Spleen (tissue), 11 donors: ENCODE data around the gene MTX1. TPM values are rescaled to one million over a fixed set of nuclear protein-coding genes. Genes with fewer than 3 reads are reported as not detected.

Source experiments
- DNase-seq: peaks from one replicate; pipeline ENCODE4 v3.0.0-alpha.2; 2020
- H3K27ac ChIP-seq, 8 donors: fragments of 200-600 bp; sonication (generic) in 7 of 8; 1 replicate in 4 of 8; 2 replicates in 4 of 8; pipeline versions ENCODE4 v1.5.0 to v1.8.0; 2016 to 2021; ENCODE audit warnings: inconsistent platforms in 4 of 8, mild to moderate bottlenecking in 4 of 8, moderate library complexity in 1 of 8
- H3K27me3 ChIP-seq, 7 donors: fragments of 200-600 bp; sonication (generic) in 6 of 7; replicated peaks in 1 of 7; 1 replicate in 4 of 7; 2 replicates in 3 of 7; pipeline versions ENCODE4 v1.5.0 to v1.8.0; 2016 to 2021; ENCODE audit warnings: inconsistent platforms in 3 of 7, mild to moderate bottlenecking in 1 of 7
- H3K36me3 ChIP-seq, 6 donors: fragments of 200-600 bp; sonication (generic) in 5 of 6; 1 replicate in 4 of 6; 2 replicates in 2 of 6; pipeline versions ENCODE4 v1.5.0 to v1.8.0; 2016 to 2021; ENCODE audit warnings: inconsistent platforms in 2 of 6
- H3K4me1 ChIP-seq, 6 donors: fragments of 200-600 bp; sonication (generic) in 5 of 6; 1 replicate in 3 of 6; 2 replicates in 3 of 6; pipeline versions ENCODE4 v1.5.0 to v1.8.0; 2016 to 2021; ENCODE audit warnings: inconsistent platforms in 3 of 6
- H3K4me3 ChIP-seq, 8 donors: fragments of 200-600 bp; sonication (generic) in 7 of 8; 1 replicate in 4 of 8; 2 replicates in 4 of 8; pipeline versions ENCODE4 v1.5.0 to v1.8.0; 2016 to 2021; ENCODE audit warnings: inconsistent platforms in 4 of 8, mild to moderate bottlenecking in 4 of 8, moderate library complexity in 2 of 8
- H3K9me3 ChIP-seq, 8 donors: fragments of 200-600 bp; sonication (generic) in 7 of 8; 1 replicate in 4 of 8; 2 replicates in 4 of 8; pipeline versions ENCODE4 v1.5.0 to v1.8.0; 2016 to 2021; ENCODE audit warnings: inconsistent platforms in 4 of 8
- POLR2A ChIP-seq, 3 donors: fragments of 450-650 bp; IDR thresholded peaks; one replicate each; pipeline ENCODE4 v1.5.1; 2017; ENCODE audit warnings: antibody characterized with exemption in 3 of 3, mild to moderate bottlenecking in 1 of 3
- POLR2AphosphoS5 ChIP-seq, 3 donors: sonication (generic); formaldehyde crosslinking; IDR thresholded peaks; one replicate each; pipeline ENCODE4 v1.5.1; 2017; ENCODE audit warnings: antibody characterized with exemption in 3 of 3
- WGBS, 5 donors: extraction: QIAGEN DNeasy Blood & Tissue Kit in 3 of 5; methylation state at CpG; one replicate each; pipeline versions ENCODE4 v1.1.5 to v1.1.7; 2013 to 2018; 5-methylcytosine and 5-hydroxymethylcytosine counted together
- intact Hi-C: fragments of 100-400 bp; cut with DNase I; formaldehyde crosslinking; loops from one replicate; pipeline ENCODE4 v1.15.0; 2023; ENCODE audit warnings: low total_unique reads
- polyA plus RNA-seq, 3 donors: library from polyadenylated mRNA; stranded (reverse); fragments of 200-250 nt; gene quantifications; one replicate each; pipeline ENCODE4 v1.2.1, GENCODE V29; 2013
- total RNA-seq, 7 donors: library from RNA; depleted of rRNA in 3 of 7; stranded (reverse); fragments of >200 nt in 3 of 7; fragmentation: NEBNext Ultra II Directional in 4 of 7; extraction: Animal tissue kit (Norgen Biotek cat#: 25700) in 4 of 7; gene quantifications; one replicate each; pipeline versions ENCODE4 v1.1.0 to v1.2.1, GENCODE V29; 2016 to 2021
- TF ChIP-seq, protein P1 (sequence below), 11 experiments: fragments of 200-600 bp in 7 of 11; fragments of 450-650 bp in 4 of 11; sonication (generic) in 4 of 11; IDR thresholded peaks in 8 of 11; conservative IDR thresholded peaks in 3 of 11; 1 replicate in 7 of 11; 2 replicates in 4 of 11; pipeline versions ENCODE4 v1.4.0 to v1.8.0; 2016 to 2021; ENCODE audit warnings: antibody characterized with exemption in 11 of 11, inconsistent platforms in 4 of 11, mild to moderate bottlenecking in 1 of 11
- donor health status: healthy with polysubstance abuse.
- donor health status: DM: no; HTN: no; CAD: no; lungs with moderate emphysema.
- donor health status: DM: no; HTN: no; CAD: no.
- donor health status: Bipolar disorder and iron deficiency.
- donor health status: healthy.
- donor health status: DM: no; HTN: no; CAD: no.
- donor health status: DM: yes; HTN: yes; CAD: no.

The MTX1 gene
- total and polyA plus RNA-seq, 10 donors, result 28.2 to 48.4 (median 38.5) TPM

- Histone ChIP-seq H3K36me3 (peaks cover 0 to 10% (median 0%) of the 10 kb centered on the region in 6 donors), H3K4me1 (peaks cover 4 to 9% (median 8%) of the 10 kb centered on the region in 6 donors), H3K27ac (no peak overlapping the region), H3K9me3 (no peaks in the 10 kb centered on the region), H3K27me3 (no peaks in the 10 kb centered on the region), H3K4me3 (no peak overlapping the region)
- intact Hi-C loops, result no loop called here
- 89 to 95% (median 91%) methylated on average over 6 to 7 of the region's 7 CpGs for WGBS, 5 donors
- TF ChIP-seq, protein P1, sequence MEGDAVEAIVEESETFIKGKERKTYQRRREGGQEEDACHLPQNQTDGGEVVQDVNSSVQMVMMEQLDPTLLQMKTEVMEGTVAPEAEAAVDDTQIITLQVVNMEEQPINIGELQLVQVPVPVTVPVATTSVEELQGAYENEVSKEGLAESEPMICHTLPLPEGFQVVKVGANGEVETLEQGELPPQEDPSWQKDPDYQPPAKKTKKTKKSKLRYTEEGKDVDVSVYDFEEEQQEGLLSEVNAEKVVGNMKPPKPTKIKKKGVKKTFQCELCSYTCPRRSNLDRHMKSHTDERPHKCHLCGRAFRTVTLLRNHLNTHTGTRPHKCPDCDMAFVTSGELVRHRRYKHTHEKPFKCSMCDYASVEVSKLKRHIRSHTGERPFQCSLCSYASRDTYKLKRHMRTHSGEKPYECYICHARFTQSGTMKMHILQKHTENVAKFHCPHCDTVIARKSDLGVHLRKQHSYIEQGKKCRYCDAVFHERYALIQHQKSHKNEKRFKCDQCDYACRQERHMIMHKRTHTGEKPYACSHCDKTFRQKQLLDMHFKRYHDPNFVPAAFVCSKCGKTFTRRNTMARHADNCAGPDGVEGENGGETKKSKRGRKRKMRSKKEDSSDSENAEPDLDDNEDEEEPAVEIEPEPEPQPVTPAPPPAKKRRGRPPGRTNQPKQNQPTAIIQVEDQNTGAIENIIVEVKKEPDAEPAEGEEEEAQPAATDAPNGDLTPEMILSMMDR (IDR thresholded peaks at IDR 0.05 in 8 of 11, conservative IDR thresholded peaks at IDR 0.05 in 3 of 11), result no peak
- TF ChIP-seq POLR2A (IDR thresholded peaks at IDR 0.05) (no peak), POLR2AphosphoS5 (IDR thresholded peaks at IDR 0.05) (no peak)
- peak; percentile 58 for DNase-seq
These were observed 6.3 kb upstream of the MTX1 start for GRCh38 chr1:155202198-155202597.

DNA sequence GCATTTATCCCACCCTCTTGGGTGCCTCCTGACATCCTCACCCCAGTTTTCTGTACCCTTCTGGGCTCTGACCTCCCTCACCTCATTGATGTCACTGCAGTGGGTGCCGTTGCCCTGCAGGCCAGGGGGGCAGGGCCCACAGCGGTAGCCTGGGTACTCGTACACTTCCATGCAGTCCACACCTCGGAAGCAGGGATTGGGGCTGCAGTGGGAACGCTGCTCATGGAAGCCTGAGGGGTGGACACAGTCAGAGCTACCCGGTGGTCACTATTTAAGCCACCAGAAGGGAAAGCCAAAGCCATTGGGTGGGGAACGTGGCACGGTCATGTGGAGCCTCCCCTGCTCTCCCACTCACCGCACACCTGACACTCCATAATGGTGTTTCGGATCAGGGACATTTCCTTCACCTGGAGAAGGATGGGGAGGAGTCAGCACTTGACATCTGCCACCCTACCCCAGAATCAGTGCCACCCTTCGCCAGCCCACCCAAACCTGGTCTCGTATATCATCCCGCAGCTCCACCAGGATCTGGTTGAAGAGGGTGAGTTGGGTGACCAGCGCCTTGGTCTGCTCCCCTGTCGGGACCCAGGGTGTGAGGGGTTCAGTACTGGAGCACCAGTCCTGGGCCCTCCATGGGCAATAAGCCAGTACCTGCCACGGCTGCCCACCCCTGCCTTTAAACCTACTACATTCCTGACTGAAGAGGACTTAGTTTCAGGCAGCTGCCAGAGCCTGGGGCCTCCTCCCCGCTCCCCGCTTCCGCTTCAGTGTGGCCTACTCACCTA is 5.6 kb upstream of the MTX1 start:
- TF ChIP-seq POLR2AphosphoS5 (IDR thresholded peaks at IDR 0.05), result no peak
- TF ChIP-seq POLR2A (IDR thresholded peaks at IDR 0.05), result no peak
- TF ChIP-seq, protein P1 (IDR thresholded peaks at IDR 0.05 in 8 of 11, conservative IDR thresholded peaks at IDR 0.05 in 3 of 11), result no peak
- no peaks in the 10 kb centered on the region for H3K9me3 ChIP-seq
- H3K27ac ChIP-seq, result no peak overlapping the region
- peaks cover 0 to 10% (median 0%) of the 10 kb centered on the region in 6 donors for H3K36me3 ChIP-seq
- intact Hi-C loops, result no loop called here
- H3K27me3 ChIP-seq, result no peaks in the 10 kb centered on the region
- 83 to 95% (median 91%) methylated on average over 19 of the region's 19 CpGs for WGBS, 5 donors
- peaks cover 10 to 16% (median 15%) of the 10 kb centered on the region in 6 donors for H3K4me1 ChIP-seq
- H3K4me3 ChIP-seq, result no peak overlapping the region
- peak; percentile 52 for DNase-seq

DNA sequence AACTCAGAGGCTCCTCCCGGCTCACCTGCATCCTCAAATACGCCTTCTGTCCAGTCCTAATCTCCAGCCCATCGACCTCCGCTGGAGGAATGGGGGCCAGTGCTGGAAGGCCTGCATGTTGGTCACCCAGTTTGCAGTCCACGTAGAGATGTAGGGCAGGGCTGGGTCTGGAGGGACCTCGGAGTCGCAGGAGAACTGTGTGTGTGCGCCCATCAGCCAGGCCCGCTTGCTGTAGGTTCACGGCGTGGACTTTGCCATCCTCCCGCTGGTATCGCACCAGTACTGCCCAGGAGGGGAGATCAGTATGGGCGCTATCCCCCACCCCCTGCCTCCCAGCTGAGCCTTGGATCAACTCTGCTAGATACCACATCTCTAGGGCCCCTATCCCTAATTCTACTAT is 3.5 kb upstream of the MTX1 start:
- DNase-seq, result peak; percentile 70
- Histone ChIP-seq H3K9me3 (no peaks in the 10 kb centered on the region), H3K36me3 (peaks cover 0 to 3% (median 0%) of the 10 kb centered on the region in 6 donors), H3K4me3 (no peak overlapping the region), H3K27ac (no peak overlapping the region), H3K4me1 (peaks cover 20 to 33% (median 30%) of the 10 kb centered on the region in 6 donors), H3K27me3 (no peaks in the 10 kb centered on the region)
- 92 to 98% (median 95%) methylated on average over 11 to 14 of the region's 14 CpGs for WGBS, 5 donors
- no peak for TF ChIP-seq POLR2AphosphoS5 (IDR thresholded peaks at IDR 0.05)
- intact Hi-C loops, result no loop called here

DNA sequence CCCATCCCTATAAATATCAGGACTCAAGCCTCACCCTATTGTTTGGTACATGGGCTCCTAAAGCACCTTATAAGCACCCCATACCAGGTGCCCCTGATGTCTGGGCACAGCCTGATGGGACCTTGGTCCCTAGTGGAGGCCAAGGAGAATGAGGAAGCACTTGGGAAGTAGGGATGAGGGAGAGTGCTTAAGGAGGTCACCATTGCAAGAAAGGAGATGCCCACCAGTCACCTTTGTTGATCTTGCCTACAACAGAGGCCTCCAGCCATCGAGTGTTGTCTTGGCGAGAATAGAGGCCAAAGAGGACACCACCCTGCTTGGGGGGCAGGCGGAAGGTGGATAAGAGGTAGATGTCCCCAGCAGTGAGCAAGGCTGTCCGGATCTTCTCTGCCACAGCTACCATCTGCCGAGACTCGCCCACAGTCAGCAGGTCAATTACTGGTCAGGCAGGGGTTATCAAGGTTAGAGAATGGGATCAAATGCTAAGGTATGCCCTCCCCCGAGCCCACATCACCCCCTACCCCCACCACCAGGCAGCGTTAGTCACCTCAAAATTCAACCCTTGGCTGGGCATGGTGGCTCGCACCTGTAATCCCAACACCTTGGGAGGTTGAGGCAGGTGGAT is 2.4 kb upstream of the MTX1 start:
- Histone ChIP-seq H3K4me3 (no peak overlapping the region), H3K36me3 (peaks cover 0 to 8% (median 0%) of the 10 kb centered on the region in 6 donors), H3K4me1 (peaks cover 20 to 44% (median 35%) of the 10 kb centered on the region in 6 donors), H3K27ac (no peak overlapping the region), H3K9me3 (no peaks in the 10 kb centered on the region), H3K27me3 (no peaks in the 10 kb centered on the region)
- intact Hi-C loops, result no loop called here
- no peak for TF ChIP-seq POLR2AphosphoS5 (IDR thresholded peaks at IDR 0.05)
- TF ChIP-seq, protein P1 (IDR thresholded peaks at IDR 0.05 in 8 of 11, conservative IDR thresholded peaks at IDR 0.05 in 3 of 11), result no peak
- TF ChIP-seq POLR2A (IDR thresholded peaks at IDR 0.05), result no peak
- peak; percentile 66 for DNase-seq
- WGBS, 5 donors, result 77 to 83% (median 79%) methylated on average over 9 of the region's 9 CpGs
